NCI-H774 (cell line): ENCODE measurements around the gene IFNG.

ENCODE experiments used
- DNase-seq: peaks from one replicate; lab custom pipeline; 2025; lab: John Stamatoyannopoulos, UW

Gene IFNG

GRCh38 chr12:68115281-68115680, 44.3 kb downstream of the IFNG start:
- no peak for DNase-seq

GRCh38 chr12:68114606-68115005, 44.9 kb downstream of the IFNG start:
- DNase-seq = no peak

DNA sequence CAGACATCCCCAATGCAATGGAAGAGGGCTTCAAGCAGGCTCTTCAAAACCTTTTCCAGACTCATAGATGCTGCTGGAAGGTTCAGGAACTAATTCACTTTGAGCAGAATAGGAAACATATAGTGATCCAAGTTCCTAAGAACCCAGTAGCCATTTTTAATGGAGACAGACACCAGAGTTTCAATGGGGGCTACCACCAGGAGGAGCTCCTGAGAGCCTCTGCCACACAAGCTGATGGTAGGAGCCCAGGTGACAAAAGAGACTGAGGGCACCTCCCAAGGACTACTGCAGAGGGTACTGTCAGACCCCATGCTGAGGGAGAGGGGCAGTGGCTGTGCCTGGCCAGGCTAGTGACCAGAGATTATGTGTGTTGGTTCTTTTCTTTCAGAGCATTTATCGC, 45.9 kb downstream of the IFNG start:
- DNase-seq = no peak

DNA sequence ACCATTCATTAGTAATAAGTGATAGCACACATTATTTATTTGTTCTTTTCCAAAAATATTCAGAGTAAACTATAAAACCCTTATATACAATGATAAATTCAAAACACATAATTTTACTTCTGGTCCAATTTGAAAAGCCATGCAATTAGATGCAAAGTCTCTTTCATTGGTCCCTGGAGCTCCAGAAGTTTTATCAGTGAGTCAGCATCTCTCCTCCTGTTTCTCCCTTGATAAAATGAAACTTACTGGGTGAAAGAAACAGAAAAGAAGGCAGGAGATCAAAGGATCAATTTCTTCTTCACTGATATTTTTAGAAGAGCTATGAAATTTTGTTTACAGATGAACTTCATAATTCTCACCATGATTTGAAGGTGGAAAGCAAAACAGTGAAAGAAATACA, 47.5 kb downstream of the IFNG start:
- DNase-seq = no peak

DNA sequence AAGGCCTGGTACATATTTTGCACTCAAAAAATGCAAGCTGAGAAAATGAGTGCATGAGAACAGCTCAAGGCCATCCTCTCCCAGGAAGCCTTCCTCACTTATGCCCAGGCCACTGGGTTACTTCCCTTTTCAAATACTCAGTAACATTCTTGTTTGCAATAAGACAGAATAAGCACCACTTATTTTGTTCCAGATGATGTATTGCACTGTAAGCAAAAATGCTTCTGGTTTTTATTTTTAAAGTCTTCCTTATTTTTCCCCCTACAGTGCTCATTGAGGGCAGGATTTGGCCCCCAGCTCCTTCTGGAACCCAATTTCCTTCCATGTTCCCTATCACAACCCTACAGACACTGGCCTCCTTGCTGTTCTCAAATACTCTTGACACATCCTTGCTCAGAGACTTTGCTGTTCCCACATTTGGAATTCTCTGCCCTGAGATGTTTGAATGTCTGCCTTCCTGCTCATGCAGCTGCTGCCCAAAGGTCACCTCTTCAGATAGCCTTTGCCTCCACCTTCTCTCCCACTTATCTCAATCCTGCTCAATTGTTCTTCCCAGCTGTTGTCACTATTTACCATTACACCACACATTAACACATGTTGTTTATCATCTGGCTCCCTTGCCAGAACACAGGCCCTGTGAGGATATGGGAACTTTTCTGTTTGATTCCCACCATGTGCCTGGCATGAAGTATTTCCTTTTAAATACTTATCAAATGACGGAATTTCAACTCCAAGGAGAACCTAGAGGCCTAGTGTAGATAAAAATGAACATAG, 49.9 kb downstream of the IFNG start:
- DNase-seq = no peak

DNA sequence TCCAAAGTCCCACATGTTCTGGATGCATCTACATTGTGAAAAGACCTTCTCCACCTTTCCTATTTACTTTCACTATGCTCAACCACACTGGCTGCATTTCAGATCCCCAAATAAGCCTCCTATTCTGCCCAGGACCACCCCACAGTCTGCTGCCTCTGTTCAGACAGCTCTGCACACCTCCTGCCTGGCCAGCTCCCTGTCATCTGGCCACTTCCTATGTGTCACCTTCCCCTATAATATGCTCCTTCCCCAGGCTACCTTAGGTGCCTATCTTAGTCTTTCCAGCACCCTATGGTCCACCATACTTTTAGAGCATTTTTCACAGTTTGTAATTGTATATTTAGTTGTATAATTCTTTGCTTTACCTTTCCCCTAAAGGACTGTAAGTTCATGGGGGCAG, 50.5 kb downstream of the IFNG start:
- DNase-seq = no peak

DNA sequence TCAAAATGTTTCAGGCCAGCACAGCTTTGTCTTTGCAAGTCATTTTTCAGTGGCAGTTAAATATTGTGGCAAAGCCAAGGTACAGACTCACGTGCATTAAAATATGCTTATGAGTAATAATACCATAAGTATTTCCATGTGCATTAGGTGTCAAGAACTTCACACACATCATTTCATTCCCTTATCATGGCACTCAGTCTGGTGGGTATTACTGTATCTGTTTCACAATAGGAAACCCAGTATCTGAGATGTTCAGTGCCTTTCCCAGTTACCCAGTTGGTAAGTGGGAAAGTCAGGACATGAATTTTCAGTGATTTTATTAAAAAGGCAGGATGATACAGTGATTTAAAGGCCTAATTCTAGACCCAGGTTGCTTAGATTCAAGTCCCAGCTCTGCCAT, 52.9 kb downstream of the IFNG start:
- no peak for DNase-seq

DNA sequence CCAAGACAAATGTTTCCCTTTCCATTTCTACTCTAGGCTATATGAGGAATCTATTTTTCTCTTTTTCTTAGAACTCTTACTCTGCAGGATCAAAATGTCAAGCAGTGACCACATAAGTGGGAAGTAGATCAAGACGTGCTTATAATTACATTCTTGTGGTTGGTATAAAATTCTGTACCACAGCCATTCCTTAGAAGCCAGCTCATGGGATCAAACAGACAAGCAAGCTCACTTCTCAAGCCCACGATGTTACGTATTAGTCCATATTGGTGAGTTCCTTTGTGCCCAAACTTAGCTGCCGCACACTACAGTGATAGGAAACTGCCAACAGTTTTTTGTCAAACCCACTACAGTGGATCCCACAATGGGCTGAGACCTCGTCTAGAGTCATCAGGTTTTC, 53.4 kb downstream of the IFNG start:
- DNase-seq = no peak
